Measurements from ENCODE around the gene EPG5.

Gene EPG5, protein sequence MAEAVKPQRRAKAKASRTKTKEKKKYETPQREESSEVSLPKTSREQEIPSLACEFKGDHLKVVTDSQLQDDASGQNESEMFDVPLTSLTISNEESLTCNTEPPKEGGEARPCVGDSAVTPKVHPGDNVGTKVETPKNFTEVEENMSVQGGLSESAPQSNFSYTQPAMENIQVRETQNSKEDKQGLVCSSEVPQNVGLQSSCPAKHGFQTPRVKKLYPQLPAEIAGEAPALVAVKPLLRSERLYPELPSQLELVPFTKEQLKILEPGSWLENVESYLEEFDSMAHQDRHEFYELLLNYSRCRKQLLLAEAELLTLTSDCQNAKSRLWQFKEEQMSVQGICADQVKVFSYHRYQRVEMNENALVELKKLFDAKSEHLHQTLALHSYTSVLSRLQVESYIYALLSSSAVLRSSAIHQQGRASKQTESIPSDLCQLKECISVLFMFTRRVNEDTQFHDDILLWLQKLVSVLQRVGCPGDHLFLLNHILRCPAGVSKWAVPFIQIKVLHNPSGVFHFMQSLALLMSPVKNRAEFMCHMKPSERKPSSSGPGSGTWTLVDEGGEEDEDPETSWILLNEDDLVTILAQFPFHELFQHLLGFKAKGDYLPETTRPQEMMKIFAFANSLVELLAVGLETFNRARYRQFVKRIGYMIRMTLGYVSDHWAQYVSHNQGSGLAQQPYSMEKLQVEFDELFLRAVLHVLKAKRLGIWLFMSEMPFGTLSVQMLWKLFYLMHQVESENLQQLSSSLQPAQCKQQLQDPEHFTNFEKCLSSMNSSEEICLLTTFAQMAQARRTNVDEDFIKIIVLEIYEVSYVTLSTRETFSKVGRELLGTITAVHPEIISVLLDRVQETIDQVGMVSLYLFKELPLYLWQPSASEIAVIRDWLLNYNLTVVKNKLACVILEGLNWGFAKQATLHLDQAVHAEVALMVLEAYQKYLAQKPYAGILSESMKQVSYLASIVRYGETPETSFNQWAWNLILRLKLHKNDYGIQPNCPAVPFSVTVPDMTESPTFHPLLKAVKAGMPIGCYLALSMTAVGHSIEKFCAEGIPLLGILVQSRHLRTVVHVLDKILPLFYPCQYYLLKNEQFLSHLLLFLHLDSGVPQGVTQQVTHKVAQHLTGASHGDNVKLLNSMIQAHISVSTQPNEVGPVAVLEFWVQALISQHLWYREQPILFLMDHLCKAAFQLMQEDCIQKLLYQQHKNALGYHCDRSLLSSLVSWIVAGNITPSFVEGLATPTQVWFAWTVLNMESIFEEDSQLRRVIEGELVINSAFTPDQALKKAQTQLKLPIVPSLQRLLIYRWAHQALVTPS (N-terminal part only)

GRCh38 chr18:45967007-45967706, at the start of gene EPG5:
TSS of gene EPG5 (minus strand) at chr18:45967329. CDS start at chr18:45967239, 90 bp downstream.
- peak within 1 kb of the TSS; percentile 89 for H3K4me3 ChIP-seq (ENCODE audit: low read length)
- no peak for TF ChIP-seq CTCF (conservative IDR thresholded peaks at IDR 0.05; ENCODE audit: low read depth, low read length)
- peak; percentile 88 for DNase-seq (ENCODE audit: low read depth)

- TF ChIP-seq CTCF (conservative IDR thresholded peaks at IDR 0.05; ENCODE audit: low read depth, low read length) = no peak
- no peak for DNase-seq (ENCODE audit: low read depth)
- no peak overlapping the region for H3K4me3 ChIP-seq (ENCODE audit: low read length)
Observed at GRCh38 chr18:46013484-46014189, 46.5 kb upstream of the EPG5 start.

DNA sequence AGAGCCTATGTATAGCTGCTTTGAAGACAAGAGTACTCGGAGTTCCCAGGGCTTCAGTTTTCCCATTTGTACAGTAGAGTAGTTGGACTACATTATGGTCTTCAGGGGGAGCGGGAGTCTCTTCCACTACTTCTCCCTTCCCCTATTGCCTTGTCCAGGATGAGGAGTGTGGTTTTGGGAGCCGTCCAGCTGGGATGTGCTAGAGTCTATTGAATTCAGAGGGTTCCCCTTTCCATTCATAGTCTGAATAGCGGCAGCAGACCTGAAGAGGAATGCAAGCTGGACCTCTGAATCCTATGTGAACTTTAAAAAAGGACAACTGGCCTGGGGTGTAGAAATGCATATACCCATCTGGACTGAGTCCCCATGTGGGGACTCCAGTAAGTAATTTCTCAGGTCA, 43.5 kb upstream of the EPG5 start:
- TF ChIP-seq CTCF (conservative IDR thresholded peaks at IDR 0.05; ENCODE audit: low read depth, low read length) = no peak
- DNase-seq (ENCODE audit: low read depth) = no peak
- no peak overlapping the region for H3K4me3 ChIP-seq (ENCODE audit: low read length)

DNA sequence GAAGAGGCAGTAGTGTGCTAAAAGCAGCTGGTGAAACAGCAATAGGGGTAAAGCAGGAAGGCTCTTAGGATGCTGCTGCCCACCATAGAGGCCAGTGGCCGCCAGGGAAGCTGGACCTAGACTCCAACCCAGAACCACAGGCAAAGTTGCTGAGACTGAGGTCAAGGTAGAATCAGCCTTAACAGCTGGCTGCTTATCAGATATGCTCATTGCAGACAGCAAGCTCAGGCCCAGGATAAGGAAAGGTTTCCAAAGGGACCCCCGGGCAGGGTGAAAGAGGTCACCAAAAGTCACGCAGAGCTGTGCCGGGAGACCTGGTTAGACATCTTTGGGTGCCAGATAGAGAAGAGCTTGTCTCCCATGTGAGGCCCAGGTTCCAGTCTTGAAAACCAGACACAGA, 42.9 kb upstream of the EPG5 start:
- DNase-seq (ENCODE audit: low read depth) = no peak
- H3K4me3 ChIP-seq (ENCODE audit: low read length) = no peak overlapping the region

DNA sequence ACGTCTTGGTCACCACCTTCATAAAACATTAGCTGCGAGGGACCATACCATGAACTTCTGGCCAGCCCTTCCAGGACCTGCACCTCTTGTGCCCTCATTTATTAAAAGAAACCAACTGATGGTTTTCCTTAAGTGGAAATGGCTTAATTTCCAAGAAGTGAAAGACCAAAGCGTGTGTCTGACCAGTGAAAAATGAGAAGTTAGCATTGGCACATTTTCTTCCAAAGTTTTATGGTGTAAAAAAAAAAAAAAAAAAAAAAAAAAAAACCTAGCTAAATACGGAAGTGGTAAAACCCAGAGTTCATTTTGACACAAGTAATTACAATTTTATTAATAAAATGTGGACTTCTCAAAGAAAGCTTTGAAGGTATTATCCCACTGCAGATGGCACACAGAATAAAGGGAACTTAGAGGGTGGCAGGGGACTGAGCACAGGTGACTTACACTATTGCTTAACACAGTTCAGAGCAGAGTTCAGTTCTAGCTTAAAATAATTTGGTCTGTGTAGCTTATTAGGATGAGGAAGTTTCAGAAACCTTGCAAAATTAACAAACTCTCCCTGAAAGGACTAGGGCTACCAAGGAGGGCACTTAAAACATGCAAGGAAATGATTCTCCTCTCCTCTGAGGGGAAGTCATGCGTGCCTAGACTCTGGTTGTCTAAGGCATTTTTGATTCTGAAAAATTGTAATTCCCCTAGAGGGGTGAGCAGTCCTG, 42.2 kb upstream of the EPG5 start:
- no peak for TF ChIP-seq CTCF (conservative IDR thresholded peaks at IDR 0.05; ENCODE audit: low read depth, low read length)
- no peak for DNase-seq (ENCODE audit: low read depth)
- no peak overlapping the region for H3K4me3 ChIP-seq (ENCODE audit: low read length)

More for the DNA sequence above, 42.9 kb upstream of the EPG5 start:
- TF ChIP-seq CTCF (conservative IDR thresholded peaks at IDR 0.05; ENCODE audit: low read depth, low read length) = no peak
